Pancreas (tissue), 10 donors: ENCODE data around the gene RAI14. TPM values are rescaled to one million over a fixed set of nuclear protein-coding genes. Genes with fewer than 3 reads are reported as not detected.

Experiments used
- ATAC-seq, 4 donors: fragments of 200-7000 bp; cut with Tn5 transposase; one replicate each; pipeline versions ENCODE4 v1.8.0 to v1.9.1; 2020; ENCODE audit warnings: mild to moderate bottlenecking in 4 of 4, moderate library complexity in 4 of 4
- DNase-seq, 6 donors: peaks; one replicate each; pipeline ENCODE4 v3.0.0-alpha.2; 2020
- FAIRE-seq: peaks from 2 replicates; lab custom pipeline; 2012; peaks lifted over from hg19 to GRCh38; lab: Jason Lieb, UNC
- H3K27ac ChIP-seq, 4 donors: fragments of 200-600 bp; sonication (generic); 1 replicate in 3 of 4; 2 replicates in 1 of 4; pipeline versions ENCODE4 v1.5.0 to v1.8.0; 2020
- H3K27me3 ChIP-seq, 4 donors: fragments of 200-600 bp; one replicate each; pipeline ENCODE4 v1.8.0; 2021
- H3K36me3 ChIP-seq, 3 donors: fragments of 200-600 bp; sonication (generic) in 1 of 3; one replicate each; pipeline versions ENCODE4 v1.5.0 to v1.8.0; 2020 to 2021
- H3K4me1 ChIP-seq, 3 donors: fragments of 200-600 bp; one replicate each; pipeline ENCODE4 v1.8.0; 2021
- H3K4me3 ChIP-seq, 4 donors: fragments of 200-600 bp; sonication (generic) in 2 of 4; one replicate each; pipeline versions ENCODE4 v1.5.0 to v1.8.0; 2020 to 2021
- H3K9me3 ChIP-seq, 4 donors: fragments of 200-600 bp; one replicate each; pipeline ENCODE4 v1.8.0; 2021
- WGBS, 2 donors: extraction: QIAGEN DNeasy Blood & Tissue Kit; methylation state at CpG; one replicate each; pipeline ENCODE4 v1.1.7; 2013; 5-methylcytosine and 5-hydroxymethylcytosine counted together
- intact Hi-C, 3 donors: fragments of 100-400 bp; cut with DNase I; formaldehyde crosslinking; loops; one replicate each; pipeline versions ENCODE4 v1.11.1 to v1.14.2; 2022
- polyA plus RNA-seq, 2 donors: library from polyadenylated mRNA; stranded (reverse); fragments of 200-250 nt; gene quantifications; one replicate each; pipeline ENCODE4 v1.2.3, GENCODE V29; 2013
- total RNA-seq, 6 donors: library from RNA; stranded (reverse); fragmentation: NEBNext Ultra II Directional in 4 of 6; extraction: Animal tissue kit (Norgen Biotek cat#: 25700) in 4 of 6; gene quantifications; one replicate each; pipeline versions ENCODE4 v1.2.1 to v1.2.4, GENCODE V29; 2021 to 2023
- TF ChIP-seq, protein P1 (sequence below), 4 donors: fragments of 200-600 bp; sonication (generic) in 3 of 4; IDR thresholded peaks; one replicate each; pipeline versions ENCODE4 v1.5.0 to v1.8.0; 2021; ENCODE audit warnings: antibody characterized with exemption in 4 of 4
- donor health status: healthy with polysubstance abuse.
- donor health status: DM: no; HTN: no; CAD: no; lungs with moderate emphysema.
- donor health status: DM: no; HTN: no; CAD: no.
- donor health status: control.
- donor health status: control.
- donor health status: Bipolar disorder and iron deficiency.
- donor health status: DM: yes; HTN: yes; CAD: no.
- donor health status: DM: no; HTN: no; CAD: no.
- donor health status: DM: no; HTN: no; CAD: no.
- donor health status: DM: yes; HTN: yes; CAD: no.

Gene RAI14
- total and polyA plus RNA-seq, 8 donors: 5.4 to 25.1 (median 14.9) TPM

GRCh38 chr5:34833090-34833489 lies 177.0 kb downstream of the RAI14 start:
- 91 to 94% methylated on average over 1 of the region's 1 CpG for WGBS, 2 donors
- Histone ChIP-seq H3K9me3 (no peaks in the 10 kb centered on the region), H3K27ac (no peak overlapping the region), H3K27me3 (no peaks in the 10 kb centered on the region), H3K36me3 (peaks cover 0 to 9% (median 0%) of the 10 kb centered on the region in 3 donors), H3K4me1 (no peaks in the 10 kb centered on the region), H3K4me3 (no peak overlapping the region)
- intact Hi-C loops: no loop called here
- ATAC-seq: no peak
- FAIRE-seq: no peak
- DNase-seq: no peak
- TF ChIP-seq, protein P1, sequence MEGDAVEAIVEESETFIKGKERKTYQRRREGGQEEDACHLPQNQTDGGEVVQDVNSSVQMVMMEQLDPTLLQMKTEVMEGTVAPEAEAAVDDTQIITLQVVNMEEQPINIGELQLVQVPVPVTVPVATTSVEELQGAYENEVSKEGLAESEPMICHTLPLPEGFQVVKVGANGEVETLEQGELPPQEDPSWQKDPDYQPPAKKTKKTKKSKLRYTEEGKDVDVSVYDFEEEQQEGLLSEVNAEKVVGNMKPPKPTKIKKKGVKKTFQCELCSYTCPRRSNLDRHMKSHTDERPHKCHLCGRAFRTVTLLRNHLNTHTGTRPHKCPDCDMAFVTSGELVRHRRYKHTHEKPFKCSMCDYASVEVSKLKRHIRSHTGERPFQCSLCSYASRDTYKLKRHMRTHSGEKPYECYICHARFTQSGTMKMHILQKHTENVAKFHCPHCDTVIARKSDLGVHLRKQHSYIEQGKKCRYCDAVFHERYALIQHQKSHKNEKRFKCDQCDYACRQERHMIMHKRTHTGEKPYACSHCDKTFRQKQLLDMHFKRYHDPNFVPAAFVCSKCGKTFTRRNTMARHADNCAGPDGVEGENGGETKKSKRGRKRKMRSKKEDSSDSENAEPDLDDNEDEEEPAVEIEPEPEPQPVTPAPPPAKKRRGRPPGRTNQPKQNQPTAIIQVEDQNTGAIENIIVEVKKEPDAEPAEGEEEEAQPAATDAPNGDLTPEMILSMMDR (IDR thresholded peaks at IDR 0.05): no peak

- peaks cover 0 to 9% (median 0%) of the 10 kb centered on the region in 3 donors for H3K36me3 ChIP-seq
- ATAC-seq (no peak), FAIRE-seq (no peak), DNase-seq (no peak)
- intact Hi-C loops: no loop called here
- no peak overlapping the region for H3K4me3 ChIP-seq
- 81 to 82% methylated on average over 9 of the region's 9 CpGs for WGBS, 2 donors
- peaks cover 0 to 4% (median 0%) of the 10 kb centered on the region in 3 donors for H3K4me1 ChIP-seq
- H3K27ac ChIP-seq: no peak overlapping the region
- no peaks in the 10 kb centered on the region for H3K27me3 ChIP-seq
- TF ChIP-seq, protein P1 (IDR thresholded peaks at IDR 0.05): no peak
- no peaks in the 10 kb centered on the region for H3K9me3 ChIP-seq
Observed at GRCh38 chr5:34833976-34834793, 178.1 kb downstream of the RAI14 start.

DNA sequence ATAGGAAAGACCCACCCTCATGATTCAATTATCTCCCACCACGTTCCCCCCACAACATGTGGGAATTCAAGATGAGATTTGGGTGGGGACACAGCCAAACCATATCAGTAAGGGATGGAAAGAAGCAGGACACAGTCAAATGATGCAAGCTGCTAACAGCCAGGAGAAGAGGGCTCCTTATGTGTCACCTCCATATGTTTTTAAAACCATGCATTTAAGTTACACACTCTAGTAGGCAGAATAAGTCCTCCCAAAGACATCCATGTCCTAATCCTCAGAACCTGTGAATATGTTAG lies 178.6 kb downstream of the RAI14 start:
- H3K36me3 ChIP-seq: peaks cover 0 to 6% (median 0%) of the 10 kb centered on the region in 3 donors
- TF ChIP-seq, protein P1 (IDR thresholded peaks at IDR 0.05): no peak
- FAIRE-seq (no peak), ATAC-seq (no peak), DNase-seq (no peak)
- H3K27ac ChIP-seq: no peak overlapping the region
- WGBS, 2 donors: 64 to 91% methylated on average over 1 of the region's 1 CpG
- peaks cover 0 to 4% (median 0%) of the 10 kb centered on the region in 3 donors for H3K4me1 ChIP-seq
- H3K27me3 ChIP-seq: no peaks in the 10 kb centered on the region
- no peak overlapping the region for H3K4me3 ChIP-seq
- no peaks in the 10 kb centered on the region for H3K9me3 ChIP-seq
- intact Hi-C loops: no loop called here

DNA sequence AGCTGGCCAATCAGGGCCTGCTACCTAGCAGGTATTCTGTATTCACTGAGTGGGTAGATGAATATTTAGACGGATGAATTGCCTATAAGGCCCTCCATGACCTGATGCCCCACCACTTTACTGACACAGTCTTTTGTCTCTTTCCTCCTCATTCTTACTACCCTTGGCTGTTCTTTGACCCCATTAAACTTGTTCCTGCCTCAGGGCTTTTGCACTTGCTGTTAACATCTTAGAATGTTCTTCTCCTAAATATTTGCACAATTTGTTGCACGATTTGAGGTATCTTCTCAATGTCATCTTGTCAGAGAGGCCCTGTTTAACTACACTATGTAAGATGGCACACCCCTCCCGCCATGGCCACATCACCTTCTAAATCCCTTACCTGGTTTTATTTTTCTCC lies 179.5 kb downstream of the RAI14 start:
- DNase-seq (no peak), ATAC-seq (no peak), FAIRE-seq (no peak)
- no peaks in the 10 kb centered on the region for H3K9me3 ChIP-seq
- no peak overlapping the region for H3K27ac ChIP-seq
- intact Hi-C loops: no loop called here
- peaks cover 0 to 4% (median 0%) of the 10 kb centered on the region in 3 donors for H3K4me1 ChIP-seq
- whole genome bisulfite sequencing, 2 donors: 79 to 86% methylated on average over 3 of the region's 3 CpGs
- TF ChIP-seq, protein P1 (IDR thresholded peaks at IDR 0.05): no peak
- H3K27me3 ChIP-seq: no peaks in the 10 kb centered on the region
- no peaks in the 10 kb centered on the region for H3K36me3 ChIP-seq
- no peak overlapping the region for H3K4me3 ChIP-seq
